ENCODE results near the gene LSM10. TPM values are rescaled to one million over a fixed set of nuclear protein-coding genes. Genes with fewer than 3 reads are reported as not detected.

The LSM10 gene
- total RNA-seq, 1 donor from 2014 or later, result 27.6 TPM

- no peak for DNase-seq (ENCODE audit: low read depth)
- H3K4me3 ChIP-seq (ENCODE audit: low read depth, low read length), result no peak overlapping the region
- no peak for TF ChIP-seq CTCF (IDR thresholded peaks at IDR 0.05; ENCODE audit: insufficient read depth, low read length, poor library complexity, severe bottlenecking)
- H3K36me3 ChIP-seq (ENCODE audit: control insufficient read depth, insufficient read depth, low read length), result peaks cover 5% of the 10 kb centered on the region
- H3K27me3 ChIP-seq (ENCODE audit: control insufficient read depth, insufficient read depth, low read length), result no peaks in the 10 kb centered on the region
These were observed 48.5 kb downstream of the LSM10 start for GRCh38 chr1:36349241-36349671.

- Histone ChIP-seq H3K4me3 (ENCODE audit: low read depth, low read length) (no peak overlapping the region), H3K27me3 (ENCODE audit: control insufficient read depth, insufficient read depth, low read length) (no peaks in the 10 kb centered on the region), H3K36me3 (ENCODE audit: control insufficient read depth, insufficient read depth, low read length) (peaks cover 5% of the 10 kb centered on the region)
- DNase-seq (ENCODE audit: low read depth), result no peak
- no peak for TF ChIP-seq CTCF (IDR thresholded peaks at IDR 0.05; ENCODE audit: insufficient read depth, low read length, poor library complexity, severe bottlenecking)
These were observed 50.9 kb downstream of the LSM10 start for GRCh38 chr1:36346741-36347370.

- no peak for TF ChIP-seq CTCF (IDR thresholded peaks at IDR 0.05; ENCODE audit: insufficient read depth, low read length, poor library complexity, severe bottlenecking)
- DNase-seq (ENCODE audit: low read depth), result no peak
- Histone ChIP-seq H3K36me3 (ENCODE audit: control insufficient read depth, insufficient read depth, low read length) (peaks cover 5% of the 10 kb centered on the region), H3K27me3 (ENCODE audit: control insufficient read depth, insufficient read depth, low read length) (no peaks in the 10 kb centered on the region), H3K4me3 (ENCODE audit: low read depth, low read length) (no peak overlapping the region)
These were observed 52.4 kb downstream of the LSM10 start for GRCh38 chr1:36345353-36345752.

- peaks cover 5% of the 10 kb centered on the region for H3K36me3 ChIP-seq (ENCODE audit: control insufficient read depth, insufficient read depth, low read length)
- H3K4me3 ChIP-seq (ENCODE audit: low read depth, low read length), result no peak overlapping the region
- TF ChIP-seq CTCF (IDR thresholded peaks at IDR 0.05; ENCODE audit: insufficient read depth, low read length, poor library complexity, severe bottlenecking), result no peak
- no peaks in the 10 kb centered on the region for H3K27me3 ChIP-seq (ENCODE audit: control insufficient read depth, insufficient read depth, low read length)
- no peak for DNase-seq (ENCODE audit: low read depth)
These were observed 53.4 kb downstream of the LSM10 start for GRCh38 chr1:36344395-36344680.

GRCh38 chr1:36343651-36344394, 53.9 kb downstream of the LSM10 start:
- Histone ChIP-seq H3K4me3 (ENCODE audit: low read depth, low read length) (no peak overlapping the region), H3K27me3 (ENCODE audit: control insufficient read depth, insufficient read depth, low read length) (no peaks in the 10 kb centered on the region), H3K36me3 (ENCODE audit: control insufficient read depth, insufficient read depth, low read length) (peaks cover 5% of the 10 kb centered on the region)
- TF ChIP-seq CTCF (IDR thresholded peaks at IDR 0.05; ENCODE audit: insufficient read depth, low read length, poor library complexity, severe bottlenecking), result no peak
- no peak for DNase-seq (ENCODE audit: low read depth)

Other genes starting within 250 kb of the LSM10 start
- 105 TPM in 2 replicates for gene TRAPPC3, start 248.4 kb downstream of the LSM10 start, total RNA-seq
- 183 and 236 TPM in 2 replicates for gene MAP7D1, start 241.7 kb downstream of the LSM10 start, total RNA-seq
- gene THRAP3, start 173.5 kb downstream of the LSM10 start, total RNA-seq, result 101 and 105 TPM in 2 replicates
- 1.7 and 1.9 TPM in 2 replicates for gene SH3D21, start 91.5 kb downstream of the LSM10 start, total RNA-seq
- gene EVA1B, start 74.3 kb downstream of the LSM10 start, total RNA-seq, result 138 and 139 TPM in 2 replicates
- 35.6 and 37.4 TPM in 2 replicates for gene STK40, start 12.0 kb downstream of the LSM10 start, total RNA-seq
- gene OSCP1, start 52.5 kb upstream of the LSM10 start, total RNA-seq, result 11.3 and 13.9 TPM in 2 replicates
- gene MRPS15, start 66.5 kb upstream of the LSM10 start, total RNA-seq, result 121 and 128 TPM in 2 replicates
- gene CSF3R, start 85.0 kb upstream of the LSM10 start, total RNA-seq, result not detected in 2 replicates